PC-3 (cell line): ENCODE measurements around the gene TAB3.

Experiments
- CTCF ChIP-seq: fragments of 300-600 bp; sonication (generic); conservative IDR thresholded peaks from 2 replicates; pipeline ENCODE4 v1.5.1; 2017; ENCODE audit warnings: antibody characterized with exemption, low read depth, mild to moderate bottlenecking, low read length
- EZH2 ChIP-seq: fragments of 300-600 bp; sonication (generic); IDR thresholded peaks from one replicate; pipeline ENCODE4 v1.6.1; 2017; ENCODE audit warnings: antibody characterized with exemption, mild to moderate bottlenecking, low read length; ENCODE audit not compliant: unreplicated experiment
- EZH2phosphoT487 ChIP-seq: fragments of 300-600 bp; sonication (generic); IDR thresholded peaks from 2 replicates; pipeline ENCODE4 v1.6.1; 2018; ENCODE audit warnings: mild to moderate bottlenecking, antibody characterized with exemption, low read length, borderline replicate concordance

- TF ChIP-seq CTCF (no peak), EZH2 (no peak), EZH2phosphoT487 (no peak)
These were observed 1.3 kb downstream of the TAB3 start for GRCh38 chrX:30887721-30888120.
